Fibroblast of skin of abdomen (primary cell): ENCODE results near the gene VCL.
A peak's percentile ranks its signal among the peaks of the same experiment; 100 is the strongest.

ENCODE experiments used
- DNase-seq: peaks from one replicate; pipeline ENCODE4 v3.0.0-alpha.2; 2013

The VCL gene

DNA sequence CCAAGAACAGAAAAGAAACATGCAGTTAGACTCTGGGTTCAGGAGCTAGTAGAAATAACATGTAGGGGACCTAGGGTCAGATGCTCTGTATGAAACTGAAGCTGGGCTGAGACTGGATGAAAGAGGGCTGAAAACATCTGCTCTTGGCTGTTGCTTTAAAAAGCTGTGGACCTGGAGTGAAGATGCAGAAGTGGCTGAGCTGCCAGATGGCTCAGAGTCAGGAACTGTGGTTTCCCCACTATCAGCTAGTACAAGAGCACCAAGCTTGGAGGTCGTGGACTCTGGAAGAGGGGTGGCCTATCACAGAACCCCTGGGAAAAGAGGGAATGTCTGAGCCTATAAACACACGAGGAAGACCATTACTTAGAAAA is 159.0 kb downstream of the VCL start:
- DNase-seq: no peak

DNA sequence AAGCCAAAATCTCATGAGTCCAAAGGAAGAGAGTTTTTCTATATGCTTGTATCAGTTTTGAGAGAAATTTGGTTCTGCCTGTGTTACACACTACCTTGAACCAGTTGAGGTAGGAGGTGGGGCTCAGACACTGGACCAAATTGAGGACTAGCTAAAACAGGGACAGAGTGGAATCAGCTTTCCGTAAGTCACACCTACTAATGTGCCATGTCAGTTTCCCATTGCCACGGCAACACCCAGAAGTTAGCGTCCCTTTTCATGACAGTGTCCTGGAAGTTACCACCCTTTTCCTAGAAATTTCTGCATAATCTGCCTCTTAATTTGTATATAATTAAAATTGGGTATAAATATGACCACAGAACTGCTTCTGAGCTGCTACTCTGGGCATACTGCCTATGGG is 162.1 kb downstream of the VCL start:
- no peak for DNase-seq

GRCh38 chr10:74163319-74164068 is 165.6 kb downstream of the VCL start:
- DNase-seq: no peak

GRCh38 chr10:74164716-74165529 is 167.0 kb downstream of the VCL start:
- DNase-seq: peak; percentile 43

GRCh38 chr10:74165530-74165901 is 167.6 kb downstream of the VCL start:
- DNase-seq: peak; percentile 33

DNA sequence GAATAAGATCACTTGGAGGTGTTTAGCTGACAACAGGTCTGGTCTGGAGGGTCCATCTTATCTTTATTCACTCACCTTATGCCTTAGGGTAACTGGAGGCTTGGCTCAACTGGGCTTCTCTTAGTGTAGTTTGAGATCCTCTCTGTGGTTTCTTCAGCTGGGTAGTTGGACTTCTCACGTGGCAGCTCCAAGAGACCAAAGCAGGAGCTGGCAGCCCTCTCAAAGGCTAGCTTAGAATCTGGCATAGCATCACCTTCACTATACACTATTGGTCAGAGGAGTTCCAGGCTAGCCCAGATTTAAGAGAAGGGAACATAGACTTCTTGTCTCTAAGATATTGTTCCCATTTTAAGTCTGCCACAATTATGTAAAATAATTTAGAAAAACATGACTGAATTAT is 169.5 kb downstream of the VCL start:
- no peak for DNase-seq
